Heart left ventricle (tissue), 13 donors: ENCODE data around the gene UBE2M.

Experiments
- POLR2A ChIP-seq, 2 donors: fragments of 450-650 bp; IDR thresholded peaks; one replicate each; pipeline ENCODE4 v1.6.1; 2017; ENCODE audit warnings: antibody characterized with exemption in 2 of 2, mild to moderate bottlenecking in 2 of 2, moderate library complexity in 2 of 2
- TF ChIP-seq, protein P1 (sequence below), 12 donors: fragments of 200-600 bp; sonication (generic) in 4 of 12; IDR thresholded peaks; one replicate each; pipeline versions ENCODE4 v1.5.0 to v1.8.0; 2018 to 2022; ENCODE audit warnings: antibody characterized with exemption in 12 of 12, mild to moderate bottlenecking in 5 of 12
- donor health status: ischemic (EF 13 %, LVEDD 7.1; RV severe dilation, severe dysfunction).
- donor health status: DM: no; HTN: yes; CAD: no.
- donor health status: DM: no; HTN: no; CAD: no.
- donor health status: ischemic (EF 25% LVEDD 6.9; RV normal size, moderate dysfunction).
- donor health status: ischemic (EF 25% LVEDD 5.7; RV mildly dilated, moderate dysfunction).
- donor health status: ischemic (EF 35%, LVEDD 5.7; RV mildly dilated, moderate dysfunction).
- donor health status: nonischemic (EF 11% LVEDD 7.7; RV severe dilation, severe dysfunction).
- donor health status: DM: yes; HTN: yes; CAD: no.
- donor health status: PGD.
- donor health status: ischemic (EF 29% LVEDD 5.4; RV normal size, mild dysfunction).
- donor health status: nonischemic (EF 23%, LVEDD 6.1; RV moderate dilation, normal function).

GRCh38 chr19:58572026-58572817, 13.8 kb upstream of the UBE2M start:
- TF ChIP-seq, protein P1, sequence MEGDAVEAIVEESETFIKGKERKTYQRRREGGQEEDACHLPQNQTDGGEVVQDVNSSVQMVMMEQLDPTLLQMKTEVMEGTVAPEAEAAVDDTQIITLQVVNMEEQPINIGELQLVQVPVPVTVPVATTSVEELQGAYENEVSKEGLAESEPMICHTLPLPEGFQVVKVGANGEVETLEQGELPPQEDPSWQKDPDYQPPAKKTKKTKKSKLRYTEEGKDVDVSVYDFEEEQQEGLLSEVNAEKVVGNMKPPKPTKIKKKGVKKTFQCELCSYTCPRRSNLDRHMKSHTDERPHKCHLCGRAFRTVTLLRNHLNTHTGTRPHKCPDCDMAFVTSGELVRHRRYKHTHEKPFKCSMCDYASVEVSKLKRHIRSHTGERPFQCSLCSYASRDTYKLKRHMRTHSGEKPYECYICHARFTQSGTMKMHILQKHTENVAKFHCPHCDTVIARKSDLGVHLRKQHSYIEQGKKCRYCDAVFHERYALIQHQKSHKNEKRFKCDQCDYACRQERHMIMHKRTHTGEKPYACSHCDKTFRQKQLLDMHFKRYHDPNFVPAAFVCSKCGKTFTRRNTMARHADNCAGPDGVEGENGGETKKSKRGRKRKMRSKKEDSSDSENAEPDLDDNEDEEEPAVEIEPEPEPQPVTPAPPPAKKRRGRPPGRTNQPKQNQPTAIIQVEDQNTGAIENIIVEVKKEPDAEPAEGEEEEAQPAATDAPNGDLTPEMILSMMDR (IDR thresholded peaks at IDR 0.05) = no peak
- no peak for TF ChIP-seq POLR2A (IDR thresholded peaks at IDR 0.05)
